IMR-90 (cell line): ENCODE data around the gene SIRT7. TPM values are rescaled to one million over a fixed set of nuclear protein-coding genes. Genes with fewer than 3 reads are reported as not detected.

ENCODE experiments used
- ATAC-seq: fragments of 200-7000 bp; cut with Tn5 transposase; 2 replicates; pipeline ENCODE4 v1.9.1; 2020; ENCODE audit warnings: low read depth, mild to moderate bottlenecking, moderate library complexity
- BruUV-seq: library from RNA; stranded (reverse); fragments of 400-500 nt; replicated peaks from 2 replicates; lab custom pipeline; 2021; lab: Mats Ljungman, UMichigan
- CTCF ChIA-PET: fragments of 300-600 bp; formaldehyde crosslinking; extraction: SDS; loops from one replicate; lab custom pipeline; 2021; ENCODE audit warnings: antibody characterized with exemption; lab: Yijun Ruan, JAX
- POLR2A ChIA-PET: fragments of 300-600 bp; sonication (Branson Sonifier 250); formaldehyde crosslinking; loops from one replicate; lab custom pipeline; 2022; ENCODE audit warnings: antibody characterized with exemption; ENCODE audit not compliant: unreplicated experiment; lab: Charles Lee
- DNase-seq: peaks from one replicate; pipeline ENCODE4 v3.0.0; 2013
- H2AFZ ChIP-seq: replicated peaks from 2 replicates; pipeline ENCODE3; 2013; ENCODE audit warnings: low read length, mild to moderate bottlenecking; ENCODE audit not compliant: poor library complexity
- H2AK5ac ChIP-seq: 2 replicates; pipeline ENCODE4 v1.6.1; 2013; ENCODE audit warnings: low read depth, low read length, inconsistent platforms
- H2AK9ac ChIP-seq: replicated peaks from 2 replicates; pipeline ENCODE3; 2013; ENCODE audit warnings: mild to moderate bottlenecking, low read depth, low read length, moderate library complexity; ENCODE audit not compliant: poor library complexity
- H2BK120ac ChIP-seq: 2 replicates; pipeline ENCODE4 v1.6.1; 2013; ENCODE audit warnings: low read depth, low read length, inconsistent platforms
- H2BK15ac ChIP-seq: 3 replicates; pipeline ENCODE4 v1.6.1; 2013; ENCODE audit warnings: low read depth, low read length, inconsistent platforms
- H2BK20ac ChIP-seq: 2 replicates; pipeline ENCODE4 v1.6.1; 2013; ENCODE audit warnings: low read depth, mild to moderate bottlenecking, inconsistent platforms, low read length, moderate library complexity
- H2BK5ac ChIP-seq: 2 replicates; pipeline ENCODE4 v1.6.1; 2013; ENCODE audit warnings: mild to moderate bottlenecking, low read depth, low read length, inconsistent platforms; ENCODE audit not compliant: poor library complexity, severe bottlenecking
- H3K14ac ChIP-seq: replicated peaks from 2 replicates; pipeline ENCODE4 v1.6.1; 2013; ENCODE audit warnings: low read depth, low read length, inconsistent platforms
- H3K18ac ChIP-seq: 2 replicates; pipeline ENCODE4 v1.6.1; 2013; ENCODE audit warnings: low read depth, low read length, control low read depth
- H3K23ac ChIP-seq: 2 replicates; pipeline ENCODE4 v1.6.1; 2013; ENCODE audit warnings: low read depth, low read length, inconsistent platforms
- H3K27ac ChIP-seq: 2 replicates; pipeline ENCODE4 v1.5.1; 2013; ENCODE audit warnings: mild to moderate bottlenecking, control low read depth, low read length; ENCODE audit not compliant: insufficient read depth
- H3K27me3 ChIP-seq: 2 replicates; pipeline ENCODE4 v1.6.1; 2013; ENCODE audit warnings: low read length; ENCODE audit not compliant: control insufficient read depth, insufficient read depth
- H3K36me3 ChIP-seq: 2 replicates; pipeline ENCODE4 v1.6.1; 2013; ENCODE audit warnings: low read length, mixed read lengths; ENCODE audit not compliant: control insufficient read depth, insufficient read depth
- H3K4ac ChIP-seq: 2 replicates; pipeline ENCODE4 v1.6.1; 2013; ENCODE audit warnings: low read depth, low read length, inconsistent platforms
- H3K4me1 ChIP-seq: 2 replicates; pipeline ENCODE4 v1.6.1; 2013; ENCODE audit warnings: low read length, mixed read lengths; ENCODE audit not compliant: control insufficient read depth, insufficient read depth
- H3K4me2 ChIP-seq: 2 replicates; pipeline ENCODE4 v1.6.1; 2013; ENCODE audit warnings: low read depth, mild to moderate bottlenecking, control low read depth, low read length, moderate library complexity
- H3K4me3 ChIP-seq: 2 replicates; pipeline ENCODE4 v1.5.1; 2013; ENCODE audit warnings: low read depth, mild to moderate bottlenecking, control low read depth, low read length, moderate library complexity; ENCODE audit not compliant: insufficient read depth
- H3K56ac ChIP-seq: 2 replicates; pipeline ENCODE4 v1.6.1; 2013; ENCODE audit warnings: low read length, inconsistent platforms; ENCODE audit not compliant: insufficient read depth; ENCODE audit errors: extremely low read depth
- H3K79me1 ChIP-seq, 2 experiments: 2 replicates each; pipeline ENCODE4 v1.6.1; 2013; ENCODE audit warnings: low read length in 2 of 2, inconsistent platforms in 1 of 2, low read depth in 1 of 2
- H3K9ac ChIP-seq: 2 replicates; pipeline ENCODE4 v1.6.1; 2013; ENCODE audit warnings: low read depth, low read length, control low read depth
- H3K9me1 ChIP-seq: 2 replicates; pipeline ENCODE4 v1.6.1; 2013; ENCODE audit warnings: low read length, inconsistent platforms; ENCODE audit not compliant: insufficient read depth
- H3K9me3 ChIP-seq: 2 replicates; pipeline ENCODE4 v1.6.1; 2013; ENCODE audit warnings: low read length; ENCODE audit not compliant: control insufficient read depth, insufficient read depth
- H4K20me1 ChIP-seq: 2 replicates; pipeline ENCODE4 v1.6.1; 2013; ENCODE audit warnings: low read length, inconsistent platforms; ENCODE audit not compliant: insufficient read depth
- H4K5ac ChIP-seq: 2 replicates; pipeline ENCODE4 v1.6.1; 2013; ENCODE audit warnings: mild to moderate bottlenecking, low read depth, low read length, control low read depth
- H4K8ac ChIP-seq, 2 experiments: 2 replicates each; pipeline ENCODE4 v1.6.1; 2013; ENCODE audit warnings: low read depth in 2 of 2, low read length in 2 of 2, control low read depth in 1 of 2, inconsistent platforms in 1 of 2
- H4K91ac ChIP-seq: 2 replicates; pipeline ENCODE4 v1.6.1; 2013; ENCODE audit warnings: low read depth, low read length, inconsistent platforms; ENCODE audit not compliant: insufficient read depth
- MAFK ChIP-seq: IDR thresholded peaks from 2 replicates; pipeline ENCODE4 v1.6.1; 2012; ENCODE audit warnings: low read depth, low read length, improper control_type of control experiment
- MXI1 ChIP-seq: IDR thresholded peaks from 2 replicates; pipeline ENCODE4 v1.6.1; 2012; ENCODE audit warnings: low read depth, mild to moderate bottlenecking, low read length, moderate library complexity, borderline replicate concordance
- NFE2L2 ChIP-seq: fragments of 150-350 bp; IDR thresholded peaks from 2 replicates; pipeline ENCODE4 v1.6.1; 2016; ENCODE audit warnings: low read depth, mild to moderate bottlenecking, low read length
- POLR2A ChIP-seq: IDR thresholded peaks from 2 replicates; pipeline ENCODE4 v1.6.1; 2012; ENCODE audit warnings: mild to moderate bottlenecking, low read depth, low read length
- RFX5 ChIP-seq: IDR thresholded peaks from 2 replicates; pipeline ENCODE4 v1.8.0; 2012; ENCODE audit warnings: low read depth, mild to moderate bottlenecking, low read length, moderate library complexity
- SMC3 ChIP-seq: fragments of 150-350 bp; IDR thresholded peaks from 2 replicates; pipeline ENCODE4 v1.6.1; 2016; ENCODE audit warnings: low read depth, mild to moderate bottlenecking, antibody characterized with exemption, low read length, moderate library complexity
- WGBS, 2 experiments: methylation state at CpG; one replicate each; pipeline versions ENCODE4 v1.1.5 to v1.1.7; 2013; ENCODE audit warnings: missing lambda C conversion rate in 2 of 2; ENCODE audit not compliant: insufficient read length in 1 of 2; ENCODE audit errors: extremely low coverage in 2 of 2; 5-methylcytosine and 5-hydroxymethylcytosine counted together
- dilution Hi-C: fragments of 300-500 bp; cut with HindIII; formaldehyde crosslinking; loops from one replicate; pipeline ENCODE4 v1.14.3; 2018; ENCODE audit warnings: low sequenced_read_pairs; ENCODE audit not compliant: unreplicated experiment
- in situ Hi-C: fragments of 300-500 bp; cut with MboI; formaldehyde crosslinking; loops from 3 replicates; pipeline ENCODE4 v1.14.3; 2019; ENCODE audit warnings: low sequenced_read_pairs, inconsistent platforms, mixed read lengths
- intact Hi-C: fragments of 100-400 bp; cut with micrococcal nuclease; formaldehyde crosslinking; loops from 2 replicates; pipeline ENCODE4 v1.10.0; 2022
- polyA plus RNA-seq, 3 experiments: library from polyadenylated mRNA; depleted of rRNA; stranded (reverse); fragments of >200 nt; gene quantifications; 2 replicates each; pipeline ENCODE4 v1.2.3, GENCODE V29; 2012; ENCODE audit warnings: low replicate concordance in 1 of 3
- total RNA-seq: library from RNA; depleted of rRNA; stranded (reverse); fragments of >200 nt; gene quantifications from 2 replicates; pipeline ENCODE4 v1.2.3, GENCODE V29; 2012
- TF ChIP-seq, protein P1 (sequence below): conservative IDR thresholded peaks from 2 replicates; pipeline ENCODE4 v1.5.1; 2012; ENCODE audit warnings: mild to moderate bottlenecking, low read depth, low read length, improper control_type of control experiment
- TF ChIP-seq, protein P2 (sequence below): fragments of 150-350 bp; IDR thresholded peaks from 2 replicates; pipeline ENCODE4 v1.6.1; 2016; ENCODE audit warnings: low read depth, mild to moderate bottlenecking, low read length, moderate library complexity, borderline replicate concordance

Gene SIRT7
- total and polyA plus RNA-seq, 2 of the 4 experiments (the other 2 are of a cell fraction), result 14.5 to 19.8 TPM

DNA sequence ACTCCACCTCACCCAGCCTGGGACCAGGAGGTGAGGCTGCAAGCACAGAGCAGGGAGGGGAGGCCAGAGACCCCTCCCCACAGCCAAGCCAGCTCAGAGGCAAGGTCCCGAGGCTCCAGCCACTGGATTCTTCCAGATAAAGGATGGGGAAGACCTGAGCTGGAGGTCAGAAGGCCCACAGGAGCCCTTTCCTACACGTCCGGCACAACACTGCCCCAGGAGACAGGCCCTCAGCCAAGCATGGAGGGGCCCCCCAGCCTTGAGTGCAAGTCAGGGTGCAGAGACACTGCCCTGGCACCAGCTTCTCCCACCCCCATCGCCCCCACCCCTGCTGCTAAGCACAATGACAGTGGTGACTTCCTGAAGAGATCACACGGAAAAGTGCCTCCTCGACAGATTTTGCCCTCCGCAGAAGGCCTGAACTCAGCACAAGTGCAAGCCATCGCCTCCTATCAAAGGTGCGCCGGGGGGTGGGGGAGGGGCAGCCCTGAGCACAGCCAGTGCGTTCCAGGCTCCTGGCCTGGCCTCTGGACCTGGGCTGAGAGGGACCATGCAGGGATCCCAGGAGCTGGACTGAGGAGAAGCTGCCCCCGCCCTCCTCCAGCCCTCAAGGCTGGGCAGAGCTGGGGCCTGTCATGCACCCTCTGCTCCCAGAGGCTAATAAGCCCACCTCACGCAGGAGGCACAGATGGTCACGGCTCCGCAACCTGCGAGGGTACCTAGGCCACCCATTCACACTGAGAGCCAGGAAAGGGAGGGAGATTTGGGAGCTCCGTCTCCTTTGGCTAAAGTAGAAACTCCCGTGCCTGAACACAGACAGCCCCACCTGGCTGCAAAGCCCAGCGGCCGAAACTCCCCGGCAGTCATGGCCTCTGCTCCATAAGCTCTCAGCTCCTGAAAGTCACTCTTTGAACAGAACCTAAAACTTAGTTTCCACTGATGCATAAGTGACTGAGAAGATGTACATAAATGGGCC, 6.9 kb upstream of the SIRT7 start:
- peak overlapping the region; percentile 85; the same call in 1 of the 2 replicates for H2BK120ac ChIP-seq
- H3K79me1 ChIP-seq, result peaks cover 17 to 69% of the 10 kb centered on the region in 2 experiments; a peak in 3 of 4 replicates
- peak overlapping the region; percentile 69 for H4K91ac ChIP-seq
- POLR2A ChIA-PET, result no interaction called here
- intact Hi-C loops (no loop called here), in situ Hi-C loops (no loop called here), dilution Hi-C loops (no loop called here)
- H3K18ac ChIP-seq, result no peak overlapping the region
- H3K23ac ChIP-seq, result peak overlapping the region; percentile 79
- WGBS, 2 experiments, result 53% methylated on average over 4 of the region's 21 CpGs; no CpG with 5 or more reads in 1 of the 2 experiments
- H3K36me3 ChIP-seq, result peaks cover 22% of the 10 kb centered on the region
- no peak overlapping the region for H3K4me3 ChIP-seq
- peak overlapping the region; percentile 33 for H3K27ac ChIP-seq
- H2AK9ac ChIP-seq, result peak overlapping the region; percentile 75
- H3K4me1 ChIP-seq, result peaks cover 37% of the 10 kb centered on the region
- no peak overlapping the region for H3K14ac ChIP-seq
- TF ChIP-seq SMC3, result no peak
- no peak for TF ChIP-seq POLR2A
- TF ChIP-seq MAFK, result 0 out of 2 replicates have a peak, but pooled peaks have one; percentile 54
- TF ChIP-seq, protein P1, sequence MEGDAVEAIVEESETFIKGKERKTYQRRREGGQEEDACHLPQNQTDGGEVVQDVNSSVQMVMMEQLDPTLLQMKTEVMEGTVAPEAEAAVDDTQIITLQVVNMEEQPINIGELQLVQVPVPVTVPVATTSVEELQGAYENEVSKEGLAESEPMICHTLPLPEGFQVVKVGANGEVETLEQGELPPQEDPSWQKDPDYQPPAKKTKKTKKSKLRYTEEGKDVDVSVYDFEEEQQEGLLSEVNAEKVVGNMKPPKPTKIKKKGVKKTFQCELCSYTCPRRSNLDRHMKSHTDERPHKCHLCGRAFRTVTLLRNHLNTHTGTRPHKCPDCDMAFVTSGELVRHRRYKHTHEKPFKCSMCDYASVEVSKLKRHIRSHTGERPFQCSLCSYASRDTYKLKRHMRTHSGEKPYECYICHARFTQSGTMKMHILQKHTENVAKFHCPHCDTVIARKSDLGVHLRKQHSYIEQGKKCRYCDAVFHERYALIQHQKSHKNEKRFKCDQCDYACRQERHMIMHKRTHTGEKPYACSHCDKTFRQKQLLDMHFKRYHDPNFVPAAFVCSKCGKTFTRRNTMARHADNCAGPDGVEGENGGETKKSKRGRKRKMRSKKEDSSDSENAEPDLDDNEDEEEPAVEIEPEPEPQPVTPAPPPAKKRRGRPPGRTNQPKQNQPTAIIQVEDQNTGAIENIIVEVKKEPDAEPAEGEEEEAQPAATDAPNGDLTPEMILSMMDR, result no peak
- TF ChIP-seq MXI1, result no peak
- TF ChIP-seq RFX5, result no peak
- TF ChIP-seq NFE2L2, result no peak
- TF ChIP-seq, protein P2, sequence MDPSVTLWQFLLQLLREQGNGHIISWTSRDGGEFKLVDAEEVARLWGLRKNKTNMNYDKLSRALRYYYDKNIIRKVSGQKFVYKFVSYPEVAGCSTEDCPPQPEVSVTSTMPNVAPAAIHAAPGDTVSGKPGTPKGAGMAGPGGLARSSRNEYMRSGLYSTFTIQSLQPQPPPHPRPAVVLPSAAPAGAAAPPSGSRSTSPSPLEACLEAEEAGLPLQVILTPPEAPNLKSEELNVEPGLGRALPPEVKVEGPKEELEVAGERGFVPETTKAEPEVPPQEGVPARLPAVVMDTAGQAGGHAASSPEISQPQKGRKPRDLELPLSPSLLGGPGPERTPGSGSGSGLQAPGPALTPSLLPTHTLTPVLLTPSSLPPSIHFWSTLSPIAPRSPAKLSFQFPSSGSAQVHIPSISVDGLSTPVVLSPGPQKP, result no peak
- H2BK20ac ChIP-seq, result no peak overlapping the region
- no peak overlapping the region for H4K8ac ChIP-seq
- no peaks in the 10 kb centered on the region for H3K27me3 ChIP-seq
- H3K9me1 ChIP-seq, result peaks cover 21% of the 10 kb centered on the region
- no TSS peak for BruUV-seq
- no peak for DNase-seq
- no peaks in the 10 kb centered on the region for H3K9me3 ChIP-seq
- no peak overlapping the region for H2BK5ac ChIP-seq
- no peak overlapping the region for H3K56ac ChIP-seq
- no peak overlapping the region for H2BK15ac ChIP-seq
- H3K4me2 ChIP-seq, result no peak overlapping the region
- peaks cover 62% of the 10 kb centered on the region for H4K20me1 ChIP-seq
- H4K5ac ChIP-seq, result no peak overlapping the region; the same call in 1 of the 2 replicates
- CTCF ChIA-PET, result no interaction called here
- H3K4ac ChIP-seq, result peak overlapping the region; percentile 51; the same call in 1 of the 2 replicates
- peak overlapping the region; percentile 69; the same call in 1 of the 2 replicates for H2AK5ac ChIP-seq
- ATAC-seq, result no peak
- no peak overlapping the region for H3K9ac ChIP-seq
- H2AFZ ChIP-seq, result no peak overlapping the region
